HepG2 (cell line): Measurements from ENCODE around the gene PPP2R2D. TPM values are rescaled to one million over a fixed set of nuclear protein-coding genes. Genes with fewer than 3 reads are reported as not detected.
A peak's percentile ranks its signal among the peaks of the same experiment; 100 is the strongest.

Experiments
- DPF2 ChIP-seq: sonication (generic); formaldehyde crosslinking; IDR thresholded peaks from 2 replicates; pipeline ENCODE4 v1.4.0; 2020; ENCODE audit warnings: mild to moderate bottlenecking, low read depth, missing genetic modification reagents, borderline replicate concordance
- GABPB1 ChIP-seq: IDR thresholded peaks from 2 replicates; pipeline ENCODE4 v1.6.1; 2016; ENCODE audit warnings: mild to moderate bottlenecking, missing genetic modification reagents, moderate library complexity, missing compliant biosample characterization
- KDM4B ChIP-seq: sonication (generic); formaldehyde crosslinking; IDR thresholded peaks from 2 replicates; pipeline ENCODE4 v1.4.0; 2020; ENCODE audit warnings: missing genetic modification reagents
- MAZ ChIP-seq, 2 experiments: sonication (generic) in 1 of 2; formaldehyde crosslinking in 1 of 2; IDR thresholded peaks; 2 replicates each; pipeline versions ENCODE4 v1.5.0 to v1.6.1; 2012 to 2020; ENCODE audit warnings: low read depth in 2 of 2, mild to moderate bottlenecking in 2 of 2, borderline replicate concordance in 1 of 2, improper control_type of control experiment in 1 of 2, low read length in 1 of 2, missing genetic modification reagents in 1 of 2, moderate library complexity in 1 of 2
- NBN ChIP-seq: fragments of 450-650 bp; conservative IDR thresholded peaks from 2 replicates; pipeline ENCODE4 v1.6.1; 2017
- PCBP2 ChIP-seq: fragments of 200-400 bp; formaldehyde crosslinking; optimal IDR thresholded peaks from 2 replicates; pipeline ENCODE3; 2018; ENCODE audit warnings: low read length, low read depth; ENCODE audit not compliant: poor library complexity, severe bottlenecking
- RBFOX2 ChIP-seq: fragments of 200-400 bp; formaldehyde crosslinking; IDR thresholded peaks from 2 replicates; pipeline ENCODE4 v1.6.1; 2017; ENCODE audit warnings: low read depth, mild to moderate bottlenecking, low read length
- SRY ChIP-seq: sonication (generic); formaldehyde crosslinking; IDR thresholded peaks from 2 replicates; pipeline ENCODE4 v1.8.0; 2022; ENCODE audit warnings: mild to moderate bottlenecking, missing genetic modification reagents
- TAF15 ChIP-seq: fragments of 200-400 bp; formaldehyde crosslinking; IDR thresholded peaks from one replicate; pipeline ENCODE4 v1.6.1; 2018; ENCODE audit warnings: mild to moderate bottlenecking, low read depth, low read length; ENCODE audit not compliant: poor library complexity, severe bottlenecking
- TOPORS ChIP-seq: sonication (generic); formaldehyde crosslinking; IDR thresholded peaks from 2 replicates; pipeline ENCODE4 v1.8.0; 2023; ENCODE audit warnings: mild to moderate bottlenecking, missing genetic modification reagents
- ZC3H4 ChIP-seq: sonication (generic); formaldehyde crosslinking; IDR thresholded peaks from 2 replicates; pipeline ENCODE4 v1.4.0; 2020; ENCODE audit warnings: missing genetic modification reagents, borderline replicate concordance
- ZFY ChIP-seq: sonication (generic); formaldehyde crosslinking; IDR thresholded peaks from 2 replicates; pipeline ENCODE4 v1.4.0; 2020; ENCODE audit warnings: missing genetic modification reagents
- ZNF205 ChIP-seq: IDR thresholded peaks from 2 replicates; pipeline ENCODE4 v1.6.1; 2018; ENCODE audit warnings: missing biosample characterization, missing genetic modification reagents
- ZNF224 ChIP-seq: sonication (generic); formaldehyde crosslinking; IDR thresholded peaks from 2 replicates; pipeline ENCODE4 v1.5.0; 2020; ENCODE audit warnings: mild to moderate bottlenecking, missing genetic modification reagents
- ZNF629 ChIP-seq: sonication (generic); formaldehyde crosslinking; conservative IDR thresholded peaks from 2 replicates; pipeline ENCODE4 v1.5.0; 2020; ENCODE audit warnings: missing genetic modification reagents
- ZNF75D ChIP-seq: sonication (generic); formaldehyde crosslinking; IDR thresholded peaks from 2 replicates; pipeline ENCODE4 v1.8.1; 2023; ENCODE audit warnings: missing genetic modification reagents, mild to moderate bottlenecking, borderline replicate concordance
- polyA plus RNA-seq, 8 experiments: library from polyadenylated mRNA; depleted of rRNA in 3 of 8; stranded (reverse) in 7 of 8; unstranded in 1 of 8; fragments of >200 nt; fragmentation: Illumina TruSeq in 4 of 8; extraction: Trizol in 4 of 8; gene quantifications; 2 replicates each; pipeline versions ENCODE4 v1.2.1 to v1.2.3, GENCODE V29; 2011 to 2016; ENCODE audit warnings: low read depth in 4 of 8, missing spikeins in 1 of 8, mixed read lengths in 1 of 8; ENCODE audit not compliant: insufficient read depth in 1 of 8
- total RNA-seq, 5 experiments: library from RNA; depleted of rRNA; stranded (reverse); fragments of >200 nt; fragmentation: Illumina TruSeq; extraction: Trizol; gene quantifications; 2 replicates each; pipeline ENCODE4 v1.2.3, GENCODE V29; 2016; ENCODE audit warnings: low read depth in 1 of 5
- TF ChIP-seq, protein P1 (sequence below): sonication (generic); formaldehyde crosslinking; IDR thresholded peaks from 2 replicates; pipeline ENCODE4 v1.4.0; 2020; ENCODE audit warnings: missing genetic modification reagents
- TF ChIP-seq, protein P2 (sequence below): IDR thresholded peaks from 2 replicates; pipeline ENCODE4 v1.4.0; 2020; ENCODE audit warnings: mild to moderate bottlenecking, missing genetic modification reagents
- TF ChIP-seq, protein P3 (sequence below): sonication (generic); formaldehyde crosslinking; IDR thresholded peaks from 2 replicates; pipeline ENCODE4 v1.4.0; 2020; ENCODE audit warnings: missing genetic modification reagents, borderline replicate concordance

Gene PPP2R2D
- total and polyA plus RNA-seq, 2 of the 13 experiments (the other 11 are each of a cell fraction or from before 2014, with no cell fraction given), result 32.7 to 33.2 TPM

DNA sequence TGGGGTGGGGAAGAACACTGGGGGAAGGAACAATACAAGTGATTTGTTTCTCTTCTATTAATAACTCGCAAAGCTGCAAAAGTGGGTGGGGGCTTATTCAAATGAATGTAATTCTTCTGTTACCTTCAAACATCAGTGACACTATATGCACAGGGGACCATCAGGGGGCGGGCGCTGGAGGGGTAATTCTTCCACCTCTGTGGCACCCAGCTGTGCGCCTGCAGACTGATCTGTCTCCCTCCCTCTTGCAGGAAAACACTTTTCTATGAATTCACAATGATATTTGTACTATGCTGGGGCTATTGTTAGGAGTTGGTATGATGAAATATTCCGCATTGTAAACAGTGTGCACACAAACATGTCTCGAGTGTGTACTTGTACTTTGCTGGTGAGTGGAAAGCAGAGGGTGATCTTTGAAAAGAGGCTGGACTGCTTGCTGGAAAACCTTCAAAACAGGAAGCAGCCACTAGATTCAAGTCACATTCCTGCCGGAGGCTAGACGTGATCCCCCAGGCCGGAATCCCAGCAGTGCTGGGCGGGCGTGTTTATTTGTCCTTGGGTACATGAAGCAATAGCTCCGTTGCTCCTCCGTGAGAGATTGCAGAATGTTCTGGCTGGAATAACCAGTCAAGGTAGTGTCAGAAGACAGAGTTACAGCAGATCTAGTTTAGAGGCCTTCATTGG, 96.7 kb downstream of the PPP2R2D start (continued):
- TF ChIP-seq, protein P1, sequence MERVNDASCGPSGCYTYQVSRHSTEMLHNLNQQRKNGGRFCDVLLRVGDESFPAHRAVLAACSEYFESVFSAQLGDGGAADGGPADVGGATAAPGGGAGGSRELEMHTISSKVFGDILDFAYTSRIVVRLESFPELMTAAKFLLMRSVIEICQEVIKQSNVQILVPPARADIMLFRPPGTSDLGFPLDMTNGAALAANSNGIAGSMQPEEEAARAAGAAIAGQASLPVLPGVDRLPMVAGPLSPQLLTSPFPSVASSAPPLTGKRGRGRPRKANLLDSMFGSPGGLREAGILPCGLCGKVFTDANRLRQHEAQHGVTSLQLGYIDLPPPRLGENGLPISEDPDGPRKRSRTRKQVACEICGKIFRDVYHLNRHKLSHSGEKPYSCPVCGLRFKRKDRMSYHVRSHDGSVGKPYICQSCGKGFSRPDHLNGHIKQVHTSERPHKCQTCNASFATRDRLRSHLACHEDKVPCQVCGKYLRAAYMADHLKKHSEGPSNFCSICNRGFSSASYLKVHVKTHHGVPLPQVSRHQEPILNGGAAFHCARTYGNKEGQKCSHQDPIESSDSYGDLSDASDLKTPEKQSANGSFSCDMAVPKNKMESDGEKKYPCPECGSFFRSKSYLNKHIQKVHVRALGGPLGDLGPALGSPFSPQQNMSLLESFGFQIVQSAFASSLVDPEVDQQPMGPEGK (CRISPR knock-in tag), result no peak; the same call in 1 of the 2 replicates
- TF ChIP-seq TOPORS (no peak), MAZ (IDR thresholded peaks at IDR 0.05; ENCODE audit: borderline replicate concordance, low read depth, low read length) (peak; percentile 13; the same call in 1 of the 2 replicates), MAZ (CRISPR knock-in tag; IDR thresholded peaks at IDR 0.05; ENCODE audit: low read depth) (no peak; the same call in none of the 2 replicates), ZC3H4 (no peak), ZNF224 (CRISPR knock-in tag) (no peak), PCBP2 (no peak), ZNF629 (0 out of 2 replicates have a peak, but pooled peaks have one; percentile 5), RBFOX2 (no peak), GABPB1 (CRISPR knock-in tag) (peak; percentile 55; the same call in 1 of the 2 replicates), DPF2 (CRISPR knock-in tag) (peak; percentile 74; the same call in 1 of the 2 replicates), ZFY (CRISPR knock-in tag) (peak; percentile 50; the same call in 1 of the 2 replicates), TAF15 (no peak), NBN (no peak), SRY (CRISPR knock-in tag) (no peak), ZNF205 (CRISPR knock-in tag) (peak; percentile 64; the same call in 1 of the 2 replicates), ZNF75D (CRISPR knock-in tag) (no peak), KDM4B (CRISPR knock-in tag) (peak; percentile 38; the same call in 1 of the 2 replicates)
- TF ChIP-seq, protein P2, sequence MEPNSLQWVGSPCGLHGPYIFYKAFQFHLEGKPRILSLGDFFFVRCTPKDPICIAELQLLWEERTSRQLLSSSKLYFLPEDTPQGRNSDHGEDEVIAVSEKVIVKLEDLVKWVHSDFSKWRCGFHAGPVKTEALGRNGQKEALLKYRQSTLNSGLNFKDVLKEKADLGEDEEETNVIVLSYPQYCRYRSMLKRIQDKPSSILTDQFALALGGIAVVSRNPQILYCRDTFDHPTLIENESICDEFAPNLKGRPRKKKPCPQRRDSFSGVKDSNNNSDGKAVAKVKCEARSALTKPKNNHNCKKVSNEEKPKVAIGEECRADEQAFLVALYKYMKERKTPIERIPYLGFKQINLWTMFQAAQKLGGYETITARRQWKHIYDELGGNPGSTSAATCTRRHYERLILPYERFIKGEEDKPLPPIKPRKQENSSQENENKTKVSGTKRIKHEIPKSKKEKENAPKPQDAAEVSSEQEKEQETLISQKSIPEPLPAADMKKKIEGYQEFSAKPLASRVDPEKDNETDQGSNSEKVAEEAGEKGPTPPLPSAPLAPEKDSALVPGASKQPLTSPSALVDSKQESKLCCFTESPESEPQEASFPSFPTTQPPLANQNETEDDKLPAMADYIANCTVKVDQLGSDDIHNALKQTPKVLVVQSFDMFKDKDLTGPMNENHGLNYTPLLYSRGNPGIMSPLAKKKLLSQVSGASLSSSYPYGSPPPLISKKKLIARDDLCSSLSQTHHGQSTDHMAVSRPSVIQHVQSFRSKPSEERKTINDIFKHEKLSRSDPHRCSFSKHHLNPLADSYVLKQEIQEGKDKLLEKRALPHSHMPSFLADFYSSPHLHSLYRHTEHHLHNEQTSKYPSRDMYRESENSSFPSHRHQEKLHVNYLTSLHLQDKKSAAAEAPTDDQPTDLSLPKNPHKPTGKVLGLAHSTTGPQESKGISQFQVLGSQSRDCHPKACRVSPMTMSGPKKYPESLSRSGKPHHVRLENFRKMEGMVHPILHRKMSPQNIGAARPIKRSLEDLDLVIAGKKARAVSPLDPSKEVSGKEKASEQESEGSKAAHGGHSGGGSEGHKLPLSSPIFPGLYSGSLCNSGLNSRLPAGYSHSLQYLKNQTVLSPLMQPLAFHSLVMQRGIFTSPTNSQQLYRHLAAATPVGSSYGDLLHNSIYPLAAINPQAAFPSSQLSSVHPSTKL, result peak; percentile 96
- TF ChIP-seq, protein P3, sequence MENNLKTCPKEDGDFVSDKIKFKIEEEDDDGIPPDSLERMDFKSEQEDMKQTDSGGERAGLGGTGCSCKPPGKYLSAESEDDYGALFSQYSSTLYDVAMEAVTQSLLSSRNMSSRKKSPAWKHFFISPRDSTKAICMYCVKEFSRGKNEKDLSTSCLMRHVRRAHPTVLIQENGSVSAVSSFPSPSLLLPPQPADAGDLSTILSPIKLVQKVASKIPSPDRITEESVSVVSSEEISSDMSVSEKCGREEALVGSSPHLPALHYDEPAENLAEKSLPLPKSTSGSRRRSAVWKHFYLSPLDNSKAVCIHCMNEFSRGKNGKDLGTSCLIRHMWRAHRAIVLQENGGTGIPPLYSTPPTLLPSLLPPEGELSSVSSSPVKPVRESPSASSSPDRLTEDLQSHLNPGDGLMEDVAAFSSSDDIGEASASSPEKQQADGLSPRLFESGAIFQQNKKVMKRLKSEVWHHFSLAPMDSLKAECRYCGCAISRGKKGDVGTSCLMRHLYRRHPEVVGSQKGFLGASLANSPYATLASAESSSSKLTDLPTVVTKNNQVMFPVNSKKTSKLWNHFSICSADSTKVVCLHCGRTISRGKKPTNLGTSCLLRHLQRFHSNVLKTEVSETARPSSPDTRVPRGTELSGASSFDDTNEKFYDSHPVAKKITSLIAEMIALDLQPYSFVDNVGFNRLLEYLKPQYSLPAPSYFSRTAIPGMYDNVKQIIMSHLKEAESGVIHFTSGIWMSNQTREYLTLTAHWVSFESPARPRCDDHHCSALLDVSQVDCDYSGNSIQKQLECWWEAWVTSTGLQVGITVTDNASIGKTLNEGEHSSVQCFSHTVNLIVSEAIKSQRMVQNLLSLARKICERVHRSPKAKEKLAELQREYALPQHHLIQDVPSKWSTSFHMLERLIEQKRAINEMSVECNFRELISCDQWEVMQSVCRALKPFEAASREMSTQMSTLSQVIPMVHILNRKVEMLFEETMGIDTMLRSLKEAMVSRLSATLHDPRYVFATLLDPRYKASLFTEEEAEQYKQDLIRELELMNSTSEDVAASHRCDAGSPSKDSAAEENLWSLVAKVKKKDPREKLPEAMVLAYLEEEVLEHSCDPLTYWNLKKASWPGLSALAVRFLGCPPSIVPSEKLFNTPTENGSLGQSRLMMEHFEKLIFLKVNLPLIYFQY (CRISPR knock-in tag), result no peak; the same call in 1 of the 2 replicates
